ENCODE results near the gene NAPB.

DNA sequence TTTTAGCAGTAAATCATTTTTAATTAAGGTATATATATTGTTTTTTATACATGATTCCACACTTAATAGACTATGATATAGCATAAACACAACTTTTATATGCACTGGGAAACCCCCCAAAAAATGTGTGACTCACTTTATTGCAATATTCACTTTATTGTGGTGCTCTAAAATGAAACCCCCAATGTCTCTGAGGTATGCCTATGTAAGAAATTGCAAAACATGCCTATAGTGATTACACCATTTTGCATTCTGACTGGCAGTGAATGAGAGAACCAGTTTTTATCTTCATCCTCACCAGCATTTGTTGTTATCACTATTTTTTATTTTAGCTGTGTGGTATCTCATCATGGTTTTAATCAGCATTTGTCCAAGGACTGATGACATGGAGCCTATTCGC, 39.9 kb upstream of the NAPB start:
- TF ChIP-seq, protein P1, sequence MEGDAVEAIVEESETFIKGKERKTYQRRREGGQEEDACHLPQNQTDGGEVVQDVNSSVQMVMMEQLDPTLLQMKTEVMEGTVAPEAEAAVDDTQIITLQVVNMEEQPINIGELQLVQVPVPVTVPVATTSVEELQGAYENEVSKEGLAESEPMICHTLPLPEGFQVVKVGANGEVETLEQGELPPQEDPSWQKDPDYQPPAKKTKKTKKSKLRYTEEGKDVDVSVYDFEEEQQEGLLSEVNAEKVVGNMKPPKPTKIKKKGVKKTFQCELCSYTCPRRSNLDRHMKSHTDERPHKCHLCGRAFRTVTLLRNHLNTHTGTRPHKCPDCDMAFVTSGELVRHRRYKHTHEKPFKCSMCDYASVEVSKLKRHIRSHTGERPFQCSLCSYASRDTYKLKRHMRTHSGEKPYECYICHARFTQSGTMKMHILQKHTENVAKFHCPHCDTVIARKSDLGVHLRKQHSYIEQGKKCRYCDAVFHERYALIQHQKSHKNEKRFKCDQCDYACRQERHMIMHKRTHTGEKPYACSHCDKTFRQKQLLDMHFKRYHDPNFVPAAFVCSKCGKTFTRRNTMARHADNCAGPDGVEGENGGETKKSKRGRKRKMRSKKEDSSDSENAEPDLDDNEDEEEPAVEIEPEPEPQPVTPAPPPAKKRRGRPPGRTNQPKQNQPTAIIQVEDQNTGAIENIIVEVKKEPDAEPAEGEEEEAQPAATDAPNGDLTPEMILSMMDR (IDR thresholded peaks at IDR 0.05; ENCODE audit: control extremely low read depth in 1 of 3, insufficient read depth in 1 of 3, low read depth in 1 of 3, low read length in 3 of 3): no peak
- no peak for TF ChIP-seq POLR2A (IDR thresholded peaks at IDR 0.05; ENCODE audit: control extremely low read depth in 1 of 2, low read depth in 2 of 2, low read length in 2 of 2)
- TF ChIP-seq TAF1 (IDR thresholded peaks at IDR 0.05; ENCODE audit: low read depth, low read length): no peak
- no peak for TF ChIP-seq CEBPB (IDR thresholded peaks at IDR 0.05; ENCODE audit: low read depth, low read length)
